Natural killer cell (primary cell): ENCODE measurements around the gene TEAD1. TPM values are rescaled to one million over a fixed set of nuclear protein-coding genes. Genes with fewer than 3 reads are reported as not detected.

ENCODE experiments used
- ATAC-seq, 3 donors: fragments of 150-1000 bp in 2 of 3; fragments of 200-7000 bp in 1 of 3; cut with Tn5 transposase; 1 replicate in 1 of 3; 2 replicates in 2 of 3; pipeline ENCODE4 v1.10.0; 2021; ENCODE audit warnings: mild to moderate bottlenecking in 2 of 3, moderate library complexity in 2 of 3
- DNase-seq, 2 donors: peaks; one replicate each; pipeline versions ENCODE4 v3.0.0 to v3.0.0-alpha.2; 2013 to 2021; ENCODE audit warnings: mixed read lengths in 1 of 2
- H3K27ac ChIP-seq: one replicate; pipeline ENCODE4 v1.5.1; 2013; ENCODE audit warnings: mild to moderate bottlenecking, low read length
- H3K27me3 ChIP-seq: one replicate; pipeline ENCODE4 v1.6.1; 2013; ENCODE audit warnings: low read length; ENCODE audit not compliant: control insufficient read depth, insufficient read depth
- H3K36me3 ChIP-seq: one replicate; pipeline ENCODE4 v1.6.1; 2013; ENCODE audit warnings: low read length; ENCODE audit not compliant: control insufficient read depth, insufficient read depth
- H3K4me1 ChIP-seq: one replicate; pipeline ENCODE4 v1.6.1; 2013; ENCODE audit warnings: low read length; ENCODE audit not compliant: control insufficient read depth, insufficient read depth
- H3K4me3 ChIP-seq: one replicate; pipeline ENCODE4 v1.5.1; 2013; ENCODE audit warnings: low read length
- H3K9me3 ChIP-seq: one replicate; pipeline ENCODE4 v1.6.1; 2013; ENCODE audit warnings: low read length; ENCODE audit not compliant: control insufficient read depth, insufficient read depth
- H3K27ac Mint-ChIP-seq, 2 donors: one replicate each; pipeline ENCODE4 v1.8.0; 2022; ENCODE audit warnings: mild to moderate bottlenecking in 2 of 2, mixed read lengths in 2 of 2, moderate library complexity in 1 of 2
- H3K27me3 Mint-ChIP-seq, 2 donors: one replicate each; pipeline ENCODE4 v1.8.0; 2022; ENCODE audit warnings: low read depth in 2 of 2, mixed read lengths in 2 of 2
- H3K36me3 Mint-ChIP-seq: one replicate; pipeline ENCODE4 v1.8.0; 2022; ENCODE audit warnings: mixed read lengths
- H3K4me1 Mint-ChIP-seq, 2 donors: one replicate each; pipeline ENCODE4 v1.8.0; 2022; ENCODE audit warnings: mixed read lengths in 2 of 2
- H3K4me3 Mint-ChIP-seq: one replicate; pipeline ENCODE4 v1.8.0; 2022; ENCODE audit warnings: mild to moderate bottlenecking, moderate library complexity, mixed read lengths
- H3K9me3 Mint-ChIP-seq, 2 donors: one replicate each; pipeline ENCODE4 v1.8.0; 2022; ENCODE audit warnings: mixed read lengths in 2 of 2
- WGBS: methylation state at CpG from one replicate; pipeline ENCODE4 v1.1.7; 2013; ENCODE audit warnings: missing lambda C conversion rate; ENCODE audit not compliant: insufficient coverage; 5-methylcytosine and 5-hydroxymethylcytosine counted together
- intact Hi-C: fragments of 100-400 bp; cut with micrococcal nuclease; formaldehyde crosslinking; loops from one replicate; pipeline ENCODE4 v1.14.2; 2022
- total RNA-seq, 4 donors: library from RNA; stranded (reverse); fragments of 120-200 nt in 1 of 4; gene quantifications; one replicate each; pipeline versions ENCODE4 v1.2.3 to v1.2.4, GENCODE V29; 2013 to 2022
- TF ChIP-seq, protein P1 (sequence below): fragments of 200-600 bp; IDR thresholded peaks from one replicate; pipeline ENCODE4 v1.8.0; 2022; ENCODE audit warnings: antibody characterized with exemption

TEAD1 gene
- total RNA-seq, 3 donors from 2014 or later (not counting 1 experiment from before 2014, with no cell fraction given), result not detected

DNA sequence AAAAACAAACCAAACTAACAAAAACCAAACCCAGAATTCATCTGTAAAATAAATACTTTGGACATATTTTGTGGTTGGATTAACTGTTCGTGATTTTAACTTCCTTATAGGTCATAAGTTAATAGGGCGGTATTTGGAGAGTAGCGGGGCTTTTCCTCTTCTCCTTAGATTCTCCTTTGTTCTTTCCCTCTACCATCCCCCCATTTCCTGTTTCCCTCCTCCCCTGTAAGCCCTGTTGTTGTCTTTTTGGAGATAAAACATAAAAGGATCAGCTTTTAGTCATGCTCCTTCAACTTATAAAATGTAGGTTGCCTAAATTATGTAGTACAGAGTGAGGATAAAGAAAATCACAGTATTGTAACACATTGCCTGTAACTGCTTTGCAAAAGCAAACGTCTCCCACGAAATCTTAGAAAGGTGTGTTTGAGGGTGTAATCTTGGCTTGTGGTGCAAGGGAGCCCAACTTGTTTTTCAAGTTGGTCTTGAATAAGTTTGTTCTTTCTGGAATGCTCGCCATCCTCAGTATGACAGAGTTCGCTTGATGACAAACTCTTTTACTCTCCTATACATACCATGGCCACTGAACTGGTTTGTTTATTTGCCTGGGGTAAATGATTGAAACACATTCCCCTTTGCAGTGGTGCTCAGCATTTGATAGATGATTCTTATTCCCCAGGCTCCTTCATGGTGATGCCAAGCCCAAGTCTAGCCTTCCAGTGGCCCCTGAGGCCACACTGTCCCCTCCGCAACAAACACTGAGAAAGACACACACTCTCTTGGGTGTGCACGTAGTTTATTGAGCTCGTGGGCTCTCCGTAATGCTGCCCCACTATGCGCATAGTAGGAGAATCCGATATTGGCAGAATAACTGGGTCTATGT lies 49.4 kb downstream of the TEAD1 start:
- Histone ChIP-seq H3K27me3 (peaks cover 17% of the 10 kb centered on the region), H3K4me3 (no peak overlapping the region), H3K36me3 (no peaks in the 10 kb centered on the region), H3K9me3 (no peaks in the 10 kb centered on the region), H3K4me1 (peaks cover 10% of the 10 kb centered on the region), H3K27ac (no peak overlapping the region)
- Mint-ChIP-seq H3K4me3 (no peak overlapping the region), H3K27me3 (peaks cover 12 to 54% of the 10 kb centered on the region in 2 donors), H3K36me3 (no peaks in the 10 kb centered on the region), H3K27ac (no peak overlapping the region), H3K9me3 (no peaks in the 10 kb centered on the region), H3K4me1 (peaks cover 0 to 4% of the 10 kb centered on the region in 2 donors)
- TF ChIP-seq, protein P1, sequence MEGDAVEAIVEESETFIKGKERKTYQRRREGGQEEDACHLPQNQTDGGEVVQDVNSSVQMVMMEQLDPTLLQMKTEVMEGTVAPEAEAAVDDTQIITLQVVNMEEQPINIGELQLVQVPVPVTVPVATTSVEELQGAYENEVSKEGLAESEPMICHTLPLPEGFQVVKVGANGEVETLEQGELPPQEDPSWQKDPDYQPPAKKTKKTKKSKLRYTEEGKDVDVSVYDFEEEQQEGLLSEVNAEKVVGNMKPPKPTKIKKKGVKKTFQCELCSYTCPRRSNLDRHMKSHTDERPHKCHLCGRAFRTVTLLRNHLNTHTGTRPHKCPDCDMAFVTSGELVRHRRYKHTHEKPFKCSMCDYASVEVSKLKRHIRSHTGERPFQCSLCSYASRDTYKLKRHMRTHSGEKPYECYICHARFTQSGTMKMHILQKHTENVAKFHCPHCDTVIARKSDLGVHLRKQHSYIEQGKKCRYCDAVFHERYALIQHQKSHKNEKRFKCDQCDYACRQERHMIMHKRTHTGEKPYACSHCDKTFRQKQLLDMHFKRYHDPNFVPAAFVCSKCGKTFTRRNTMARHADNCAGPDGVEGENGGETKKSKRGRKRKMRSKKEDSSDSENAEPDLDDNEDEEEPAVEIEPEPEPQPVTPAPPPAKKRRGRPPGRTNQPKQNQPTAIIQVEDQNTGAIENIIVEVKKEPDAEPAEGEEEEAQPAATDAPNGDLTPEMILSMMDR, result no peak
- DNase-seq, result no peak
- ATAC-seq, result no peak
- intact Hi-C loops, result no loop called here
- 64% methylated on average over 8 of the region's 13 CpGs for WGBS

DNA sequence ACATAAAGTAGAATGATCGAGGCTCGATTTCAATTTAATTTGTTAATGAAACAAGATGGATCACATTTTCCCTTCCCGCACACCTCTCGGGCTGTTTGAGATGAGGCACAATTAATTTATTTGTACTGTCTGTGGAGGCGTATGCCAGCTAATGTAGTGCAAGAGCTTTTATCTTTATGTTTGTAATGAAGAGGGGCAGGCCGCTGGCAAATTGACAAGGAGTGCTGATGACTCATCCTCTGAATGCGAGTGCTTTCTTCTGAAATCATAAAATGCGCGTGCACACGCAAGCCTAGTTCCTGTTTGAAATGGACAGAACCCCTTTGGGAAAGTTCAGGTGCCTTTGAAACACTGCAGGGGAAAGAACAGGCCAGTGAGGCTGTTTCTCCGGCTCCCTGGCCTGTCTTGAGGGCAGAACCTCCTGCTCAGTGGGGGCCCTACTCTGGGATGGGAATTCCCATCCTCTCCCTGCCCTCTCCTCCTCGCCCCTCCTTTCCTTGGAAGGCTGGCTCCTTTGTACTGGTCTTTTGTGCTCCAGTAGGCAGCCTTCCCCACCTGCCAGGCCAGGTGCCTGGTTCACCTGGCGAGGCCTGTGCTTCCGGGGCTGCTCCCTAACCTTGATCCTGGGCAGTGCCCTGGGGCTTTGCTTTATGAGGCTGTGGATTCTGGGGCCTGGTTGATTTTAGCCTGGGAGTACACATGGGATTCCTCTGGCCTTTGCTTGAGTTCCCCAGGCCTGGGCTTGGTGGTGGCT lies 50.3 kb downstream of the TEAD1 start:
- H3K4me1 ChIP-seq, result peaks cover 5% of the 10 kb centered on the region
- intact Hi-C loops, result no loop called here
- TF ChIP-seq, protein P1, result no peak
- Mint-ChIP-seq H3K36me3 (no peaks in the 10 kb centered on the region), H3K4me3 (no peak overlapping the region), H3K27ac (no peak overlapping the region), H3K9me3 (no peaks in the 10 kb centered on the region), H3K27me3 (peaks cover 12 to 54% of the 10 kb centered on the region in 2 donors), H3K4me1 (peaks cover 0 to 4% of the 10 kb centered on the region in 2 donors)
- peaks cover 17% of the 10 kb centered on the region for H3K27me3 ChIP-seq
- DNase-seq (no peak), ATAC-seq (no peak)
- H3K9me3 ChIP-seq, result no peaks in the 10 kb centered on the region
- no peak overlapping the region for H3K4me3 ChIP-seq
- H3K27ac ChIP-seq, result no peak overlapping the region
- H3K36me3 ChIP-seq, result no peaks in the 10 kb centered on the region
- 87% methylated on average over 14 of the region's 14 CpGs for WGBS

DNA sequence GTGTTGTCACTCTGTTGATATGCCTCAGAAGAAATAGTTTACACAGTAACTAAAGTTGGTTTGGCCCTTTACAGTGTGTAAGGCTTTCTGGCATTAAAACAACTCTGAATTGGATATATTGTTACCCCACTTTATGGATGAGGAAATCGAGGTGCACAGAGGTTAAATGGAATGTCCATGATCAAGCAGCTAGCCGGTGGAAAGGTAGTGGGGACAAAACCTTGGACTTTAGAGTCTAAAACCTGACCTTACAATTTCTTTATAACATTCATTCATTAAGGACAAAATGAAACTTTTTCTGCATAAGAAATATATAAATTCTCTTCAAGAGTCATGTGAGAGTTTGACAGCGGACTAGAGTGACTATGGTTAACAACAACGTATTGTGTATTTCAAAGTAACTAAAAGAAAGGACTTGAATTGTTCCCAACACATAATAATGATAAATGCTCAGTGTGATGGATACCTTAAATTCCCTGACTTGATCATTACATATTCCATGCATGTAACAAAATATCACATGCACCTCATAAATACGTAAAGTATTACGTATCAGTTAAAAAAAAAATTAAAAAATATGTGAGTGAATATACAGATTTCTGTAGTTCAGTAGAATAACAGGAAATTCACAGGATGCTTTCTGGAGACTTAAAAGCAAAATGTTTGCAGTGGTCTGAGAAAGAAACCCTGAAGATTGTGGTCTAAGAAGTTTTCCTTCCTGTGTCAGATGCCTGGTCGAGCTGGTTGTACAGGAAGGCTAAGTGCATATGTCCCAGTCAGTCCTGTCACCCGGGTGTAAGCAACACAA lies 51.0 kb downstream of the TEAD1 start:
- Histone ChIP-seq H3K36me3 (no peaks in the 10 kb centered on the region), H3K4me3 (no peak overlapping the region), H3K9me3 (no peaks in the 10 kb centered on the region), H3K27me3 (peaks cover 16% of the 10 kb centered on the region), H3K4me1 (peaks cover 5% of the 10 kb centered on the region), H3K27ac (no peak overlapping the region)
- H3K9me3 Mint-ChIP-seq, result no peaks in the 10 kb centered on the region
- no peak overlapping the region for H3K27ac Mint-ChIP-seq
- intact Hi-C loops, result no loop called here
- TF ChIP-seq, protein P1, result no peak
- H3K27me3 Mint-ChIP-seq, result peaks cover 10 to 49% of the 10 kb centered on the region in 2 donors
- ATAC-seq, result no peak
- H3K4me3 Mint-ChIP-seq, result no peak overlapping the region
- no peaks in the 10 kb centered on the region for H3K36me3 Mint-ChIP-seq
- WGBS, result 17% methylated on average over 3 of the region's 8 CpGs
- peaks cover 0 to 4% of the 10 kb centered on the region in 2 donors for H3K4me1 Mint-ChIP-seq
- DNase-seq, result no peak
